ELF-1 (cell line): ENCODE measurements around the gene EIF2B5.

Experiments
- DNase-seq: peaks from one replicate; pipeline ENCODE4 v3.0.0-alpha.2; 2016; ENCODE audit warnings: low read depth, low spot score

EIF2B5 gene

DNA sequence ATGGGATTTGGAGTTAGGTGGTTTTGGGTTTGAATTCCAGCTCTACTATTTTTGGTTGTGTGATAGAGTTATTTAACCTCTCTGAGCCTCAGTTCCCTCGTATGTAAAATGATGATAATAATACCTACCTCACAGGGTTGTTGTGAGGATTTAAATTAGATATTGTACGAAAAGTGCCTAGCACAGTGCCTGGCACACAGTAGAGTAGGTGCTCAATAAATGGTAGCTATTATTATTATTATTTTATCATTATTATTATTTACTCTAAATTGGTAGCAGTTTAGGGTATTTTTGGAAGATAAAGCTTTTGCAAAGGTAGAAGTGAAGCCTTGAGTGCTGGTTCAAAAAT is 38.2 kb downstream of the EIF2B5 start:
- no peak for DNase-seq

DNA sequence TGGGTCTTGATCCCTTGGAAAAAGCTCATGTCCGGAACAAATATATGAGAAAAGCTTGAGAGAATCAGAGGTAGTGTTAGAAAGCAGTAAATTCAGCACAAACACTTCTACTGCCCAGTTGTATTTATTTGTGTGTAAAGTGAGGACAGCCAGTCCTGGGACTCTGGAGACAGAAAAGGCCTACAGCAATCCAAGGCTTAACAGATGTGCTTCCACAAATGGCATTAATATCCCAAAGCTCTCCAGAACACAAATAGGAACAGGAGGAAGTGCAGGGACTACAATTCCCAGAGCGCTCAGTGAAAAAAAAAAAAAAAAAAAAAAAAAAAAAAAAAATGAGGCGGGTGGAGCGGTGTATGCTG is 39.1 kb downstream of the EIF2B5 start:
- DNase-seq = no peak

DNA sequence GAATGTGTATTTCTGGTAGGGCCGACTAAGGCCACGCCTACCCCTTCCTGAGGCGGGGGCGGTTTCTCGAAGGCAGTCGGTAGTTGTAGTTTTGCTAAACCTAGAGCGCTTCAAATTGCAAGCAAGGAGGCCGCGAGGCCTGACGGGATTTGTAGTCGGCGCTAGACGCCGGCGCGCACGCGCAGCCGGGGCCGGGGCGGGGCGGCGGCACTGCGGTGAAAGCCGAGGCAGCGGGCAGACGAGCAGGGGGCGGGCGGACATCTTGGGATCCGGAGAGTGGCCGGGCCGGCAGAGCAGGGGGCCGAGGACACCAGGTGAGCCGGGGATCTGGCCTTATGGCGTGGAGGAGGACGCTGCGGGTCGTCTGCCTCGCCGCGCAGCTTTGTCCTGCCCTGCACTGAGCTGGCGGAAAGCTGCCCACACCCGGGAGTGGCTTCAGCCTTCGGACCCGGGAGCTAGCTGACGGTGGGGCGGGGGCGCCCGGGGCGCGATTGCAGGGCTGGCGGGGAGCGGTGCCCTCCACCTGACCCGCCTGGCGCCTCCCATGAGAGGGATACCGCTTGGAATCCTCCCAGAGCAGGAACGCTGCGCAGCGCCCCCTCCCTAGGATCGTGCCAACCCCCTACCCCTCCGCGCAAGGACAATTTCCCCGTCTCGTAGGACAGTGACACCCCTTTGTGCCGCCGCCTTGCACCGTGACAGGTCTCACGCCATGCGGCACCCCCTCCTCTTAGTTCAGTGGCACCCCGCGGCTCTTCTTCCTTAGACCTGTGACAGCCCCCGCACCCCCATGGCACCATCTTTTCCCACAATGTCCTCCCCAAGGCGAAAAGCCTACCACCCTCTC is 39.7 kb downstream of the EIF2B5 start, which contains the start of gene AP2M1:
Gene AP2M1, plus strand, starts transcription at position 210 of the 847 bp plus-strand sequence. CDS start 2,139 bp downstream, outside the sequence.
- peak; percentile 100 for DNase-seq

DNA sequence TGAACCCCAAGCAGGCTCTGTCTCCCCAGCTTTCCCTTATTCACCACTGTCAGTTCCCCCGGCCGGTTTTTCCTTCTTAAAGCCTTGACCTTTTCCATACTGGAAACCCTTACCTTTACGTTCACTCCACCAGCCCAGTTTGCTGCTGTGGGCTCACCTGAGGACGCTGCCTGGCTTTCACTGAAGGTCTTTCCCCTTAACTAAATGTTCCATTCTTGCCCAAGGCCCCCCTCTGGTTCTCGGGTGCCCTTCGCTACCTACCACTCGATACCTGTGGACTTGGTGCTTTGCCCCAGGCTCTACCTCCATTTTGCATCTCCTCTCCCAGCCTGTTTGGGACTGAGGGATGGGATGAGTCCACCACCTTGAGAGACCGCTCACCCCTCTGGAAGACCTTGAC is 40.3 kb downstream of the EIF2B5 start:
- peak; percentile 38 for DNase-seq

DNA sequence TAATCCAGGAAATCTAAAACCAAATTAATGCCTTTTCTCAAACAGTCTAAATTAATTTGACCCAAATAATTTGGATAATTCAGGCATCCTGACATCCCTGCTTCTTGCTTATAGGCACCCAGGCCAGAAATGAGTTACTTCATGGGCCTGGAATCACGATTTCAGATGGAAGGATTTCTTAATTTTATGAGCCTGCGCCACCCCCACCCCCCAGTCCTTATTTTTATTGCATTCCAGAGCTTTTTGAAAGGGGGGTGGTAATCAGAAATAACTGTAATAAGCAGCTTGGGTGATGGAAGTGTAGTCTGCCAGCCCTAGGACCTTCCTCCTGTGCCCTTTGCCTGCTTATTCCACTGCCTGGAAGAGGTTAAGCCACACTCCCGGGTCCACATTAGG is 40.8 kb downstream of the EIF2B5 start:
- no peak for DNase-seq

DNA sequence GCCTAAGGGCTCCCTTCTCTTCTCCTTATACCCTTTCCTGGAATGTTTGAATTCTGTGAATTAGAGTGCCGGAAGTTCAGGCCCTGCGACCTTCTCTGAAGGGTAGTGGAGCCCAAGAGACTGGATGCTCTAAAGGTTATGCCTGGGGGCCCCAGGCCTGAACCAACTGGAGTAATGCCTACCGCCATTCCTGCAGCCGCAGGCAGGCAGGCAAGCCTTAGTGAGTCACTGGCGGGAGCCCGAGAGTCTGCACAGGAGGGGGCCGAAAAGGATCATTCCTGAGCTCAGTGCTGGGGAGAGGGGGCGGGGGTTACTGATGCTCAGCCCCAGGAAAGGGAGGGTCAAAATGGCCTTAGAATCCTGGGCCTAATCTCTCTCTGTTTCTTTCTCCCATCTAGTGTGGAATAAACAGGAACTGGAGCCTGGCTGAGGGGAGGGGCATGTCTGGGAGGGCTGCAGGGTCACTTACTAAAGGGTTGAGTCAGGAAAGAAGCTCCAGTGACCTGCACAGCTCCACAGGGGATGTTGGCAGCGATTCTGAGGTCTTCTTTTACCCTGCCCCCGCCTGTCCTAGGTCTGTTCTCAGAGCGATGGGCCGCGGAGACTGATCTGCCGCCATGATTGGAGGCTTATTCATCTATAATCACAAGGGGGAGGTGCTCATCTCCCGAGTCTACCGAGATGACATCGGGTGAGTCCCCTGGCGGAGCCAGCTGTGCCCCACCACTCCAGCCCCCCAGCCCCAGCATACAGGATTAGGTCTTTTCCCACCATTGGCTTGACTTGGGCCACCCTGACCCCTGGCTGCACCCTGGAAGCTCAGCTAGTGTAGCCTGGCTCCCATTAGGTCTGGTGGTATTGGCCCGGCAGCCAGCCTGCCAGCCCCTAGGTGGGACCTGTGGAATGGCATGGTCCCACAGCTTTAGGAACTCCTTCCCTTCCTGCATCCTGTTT is 41.5 kb downstream of the EIF2B5 start:
- peak; percentile 97 for DNase-seq

DNA sequence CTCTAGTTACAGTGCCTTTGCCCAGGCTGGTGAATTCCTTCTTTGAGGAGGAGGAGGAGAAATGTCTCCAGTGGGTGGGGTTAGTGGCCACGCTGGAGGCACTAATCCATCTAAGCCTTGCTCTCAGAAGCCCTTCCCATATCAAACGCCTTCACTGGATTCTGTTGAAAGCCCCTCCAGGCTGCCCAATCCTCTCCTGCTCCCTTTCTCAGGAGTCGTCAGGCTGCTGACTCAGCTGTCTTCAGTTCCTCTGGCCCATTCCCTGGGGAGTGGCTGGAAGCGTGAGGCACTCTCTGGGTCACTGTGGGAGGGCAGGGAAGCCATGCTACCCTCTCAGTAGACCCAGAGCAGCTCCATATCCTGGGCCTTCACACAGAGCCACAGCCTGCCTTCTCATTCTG is 42.2 kb downstream of the EIF2B5 start:
- DNase-seq = peak; percentile 90

DNA sequence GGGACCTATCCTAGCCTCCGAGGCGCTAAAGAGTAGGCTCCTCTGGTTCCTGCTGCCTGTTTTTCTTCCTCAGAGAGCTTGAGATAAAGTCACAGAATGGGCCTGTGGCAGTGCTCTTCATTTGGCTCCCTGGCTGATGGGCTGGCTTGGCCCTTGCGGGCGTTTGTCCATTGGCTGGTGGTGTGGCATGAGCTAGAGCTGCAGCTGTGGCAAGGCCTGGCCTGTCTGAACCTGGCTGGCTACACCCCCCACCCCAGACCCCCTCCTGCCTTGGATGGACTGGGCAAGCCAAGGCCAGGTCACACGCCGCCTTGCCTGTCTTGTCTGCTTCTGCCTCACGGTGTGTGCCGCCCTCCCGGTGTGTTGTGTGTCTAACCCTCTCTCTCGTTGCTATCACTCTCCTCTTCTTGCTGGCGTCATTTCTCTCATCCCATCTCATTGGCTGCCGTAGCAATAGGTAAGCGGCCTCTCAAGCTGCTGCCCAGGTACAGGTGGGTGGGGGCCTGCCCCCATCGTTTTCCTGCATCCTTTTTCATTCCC is 42.7 kb downstream of the EIF2B5 start:
- DNase-seq = no peak

DNA sequence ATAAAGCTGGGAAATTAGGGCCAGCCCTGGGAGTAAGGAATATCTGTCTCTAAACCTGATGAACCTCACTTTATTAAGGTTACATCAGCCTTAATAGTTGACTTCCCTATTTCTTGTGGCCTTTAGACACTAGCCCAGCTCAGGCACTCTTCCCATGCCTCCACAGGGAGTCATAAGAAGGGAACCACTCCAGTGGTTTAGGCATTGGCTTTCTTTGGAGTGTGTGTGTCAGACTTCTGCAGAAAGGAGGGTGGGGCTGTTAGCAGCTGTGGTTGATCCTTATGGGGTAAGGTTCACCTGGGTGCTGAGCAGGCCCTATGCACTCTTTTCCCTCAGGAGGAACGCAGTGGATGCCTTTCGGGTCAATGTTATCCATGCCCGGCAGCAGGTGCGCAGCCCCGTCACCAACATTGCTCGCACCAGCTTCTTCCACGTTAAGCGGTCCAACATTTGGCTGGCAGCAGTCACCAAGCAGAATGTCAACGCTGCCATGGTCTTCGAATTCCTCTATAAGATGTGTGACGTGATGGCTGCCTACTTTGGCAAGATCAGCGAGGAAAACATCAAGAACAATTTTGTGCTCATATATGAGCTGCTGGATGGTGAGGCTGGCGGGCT is 43.5 kb downstream of the EIF2B5 start:
- DNase-seq = no peak

DNA sequence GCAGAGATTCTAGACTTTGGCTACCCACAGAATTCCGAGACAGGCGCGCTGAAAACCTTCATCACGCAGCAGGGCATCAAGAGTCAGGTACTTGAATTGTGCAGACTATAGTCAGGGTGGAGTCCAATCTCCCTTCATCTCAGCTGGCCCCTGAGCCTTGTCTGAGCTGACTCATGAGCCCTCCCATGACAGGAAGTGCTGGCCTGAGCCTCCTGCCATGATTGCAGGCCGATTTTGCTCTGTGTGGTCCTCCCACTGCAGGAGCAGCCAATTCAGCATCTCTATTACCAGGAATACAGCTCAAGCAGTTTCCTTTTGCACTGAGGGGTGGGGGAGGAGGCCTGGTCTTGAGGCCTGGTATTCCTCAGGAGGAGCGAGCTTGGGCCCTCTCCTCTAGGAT is 45.0 kb downstream of the EIF2B5 start:
- no peak for DNase-seq

DNA sequence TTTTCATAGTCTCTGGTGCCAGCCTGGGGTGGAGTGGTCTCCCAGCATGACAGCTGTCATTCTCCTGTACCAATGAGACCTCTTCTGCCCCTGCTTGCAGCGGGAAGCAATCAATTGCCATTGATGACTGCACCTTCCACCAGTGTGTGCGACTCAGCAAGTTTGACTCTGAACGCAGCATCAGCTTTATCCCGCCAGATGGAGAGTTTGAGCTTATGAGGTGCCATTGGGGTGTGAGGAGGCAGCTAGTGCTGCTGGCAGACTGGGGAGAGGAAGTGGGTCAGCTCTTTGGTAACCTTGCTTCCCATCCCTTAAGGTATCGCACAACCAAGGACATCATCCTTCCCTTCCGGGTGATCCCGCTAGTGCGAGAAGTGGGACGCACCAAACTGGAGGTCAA is 46.4 kb downstream of the EIF2B5 start:
- no peak for DNase-seq

DNA sequence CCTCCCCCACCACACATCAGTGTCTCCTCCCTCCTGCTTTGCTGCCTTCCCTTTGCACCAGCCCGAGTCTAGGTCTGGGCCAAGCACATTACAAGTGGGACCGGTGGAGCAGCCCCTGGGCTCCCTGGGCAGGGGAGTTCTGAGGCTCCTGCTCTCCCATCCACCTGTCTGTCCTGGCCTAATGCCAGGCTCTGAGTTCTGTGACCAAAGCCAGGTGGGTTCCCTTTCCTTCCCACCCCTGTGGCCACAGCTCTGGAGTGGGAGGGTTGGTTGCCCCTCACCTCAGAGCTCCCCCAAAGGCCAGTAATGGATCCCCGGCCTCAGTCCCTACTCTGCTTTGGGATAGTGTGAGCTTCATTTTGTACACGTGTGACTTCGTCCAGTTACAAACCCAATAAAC is 48.5 kb downstream of the EIF2B5 start:
- DNase-seq = peak; percentile 8

DNA sequence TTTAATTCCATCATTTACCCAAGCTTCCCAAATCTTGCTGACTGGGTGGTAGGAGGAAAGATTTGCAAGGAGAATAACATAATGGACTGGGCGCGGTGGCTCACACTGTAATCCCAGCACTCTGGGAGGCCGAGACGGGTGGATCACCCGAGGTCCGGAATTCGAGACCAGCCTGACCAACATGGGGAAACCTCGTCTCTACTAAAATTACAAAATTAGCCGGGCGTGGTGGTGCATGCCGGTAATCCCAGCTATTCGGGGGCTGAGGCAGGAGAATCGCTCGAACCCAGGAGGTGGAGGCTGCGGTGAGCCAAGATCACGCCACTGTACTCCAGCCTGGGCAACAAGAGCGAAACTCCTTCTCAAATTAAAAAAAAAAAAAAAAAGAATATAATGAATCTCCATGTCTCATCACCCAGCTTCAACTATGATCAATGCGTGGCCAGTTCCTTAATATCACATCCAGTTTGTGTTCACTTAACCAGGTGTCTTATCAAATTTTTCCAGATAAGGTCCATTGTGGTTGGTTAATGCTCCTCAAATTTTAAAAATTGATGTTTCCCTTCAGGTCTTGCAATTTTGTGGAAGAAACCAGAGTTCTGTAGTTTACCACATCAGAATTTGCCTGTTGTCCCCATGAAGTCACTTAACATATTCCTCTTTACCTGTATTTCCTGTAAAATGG is 49.5 kb downstream of the EIF2B5 start:
- no peak for DNase-seq

DNA sequence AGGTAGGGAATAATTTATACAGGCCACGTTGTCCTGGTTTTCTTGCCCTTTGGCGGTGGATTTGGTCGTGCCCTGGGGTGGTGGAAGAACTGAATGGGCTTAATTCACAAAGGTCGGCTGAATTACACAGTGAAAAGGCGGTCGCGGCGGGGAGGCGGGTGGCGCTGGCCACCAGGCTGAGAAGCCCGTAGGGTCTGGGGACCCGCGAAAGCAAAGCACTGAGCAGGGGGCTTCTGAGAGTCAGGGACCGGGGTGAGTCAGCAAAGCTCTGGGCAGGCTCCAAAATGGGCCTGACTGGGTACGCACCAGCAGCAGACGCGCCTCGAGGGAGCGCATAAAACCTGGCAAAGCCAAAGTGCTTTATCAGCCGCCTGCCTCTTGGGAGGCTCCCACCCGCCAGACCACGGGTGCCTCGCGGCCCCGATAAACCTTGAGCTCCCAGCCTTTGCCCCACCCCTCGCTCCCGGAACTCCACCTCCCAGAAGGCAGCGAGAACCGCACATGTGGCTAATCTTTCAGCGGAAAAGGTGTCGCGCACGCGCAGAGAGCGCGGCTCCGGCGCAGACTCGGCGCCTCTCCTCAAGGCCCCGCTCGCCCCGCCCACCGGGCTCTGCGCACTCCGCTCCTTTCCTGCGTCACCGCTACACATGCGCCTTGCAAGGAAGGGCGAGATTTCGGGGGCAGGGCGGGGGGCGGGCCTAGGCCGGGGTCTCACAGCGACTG is 50.5 kb downstream of the EIF2B5 start:
- peak; percentile 99 for DNase-seq

DNA sequence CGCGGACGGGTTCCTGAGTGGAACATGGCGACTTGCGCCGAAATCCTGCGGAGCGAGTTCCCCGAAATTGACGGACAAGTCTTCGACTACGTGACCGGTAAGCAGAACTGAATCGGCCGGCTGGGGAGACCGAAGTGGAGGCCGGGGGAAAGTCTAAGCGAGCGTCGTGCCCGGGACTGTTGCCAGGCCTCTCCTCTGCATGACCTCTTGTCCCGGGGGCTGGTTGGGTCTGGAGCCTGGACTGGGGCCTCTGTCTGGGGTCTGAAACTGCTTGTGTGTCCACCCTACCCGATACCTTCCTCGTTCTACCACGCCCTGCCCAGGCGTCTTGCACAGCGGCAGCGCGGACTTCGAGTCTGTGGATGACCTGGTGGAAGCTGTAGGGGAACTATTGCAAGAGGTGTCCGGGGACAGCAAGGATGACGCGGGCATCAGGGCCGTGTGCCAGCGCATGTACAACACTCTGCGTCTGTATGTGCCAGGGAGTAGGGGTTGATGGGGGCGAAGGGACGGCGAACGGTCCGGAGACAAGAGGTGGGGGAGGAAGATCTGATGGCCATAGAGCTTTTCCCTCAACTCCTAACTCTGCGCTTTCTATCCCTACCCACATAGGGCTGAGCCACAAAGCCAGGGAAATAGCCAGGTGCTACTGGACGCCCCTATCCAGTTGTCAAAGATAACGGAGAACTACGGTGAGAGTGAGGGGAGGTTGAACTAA is 51.2 kb downstream of the EIF2B5 start, which contains the start of gene ABCF3:
Gene ABCF3, plus strand, starts transcription at position 16 of the 718 bp plus-strand sequence. Its CDS starts 9 bp downstream, at position 25.
- no peak for DNase-seq

DNA sequence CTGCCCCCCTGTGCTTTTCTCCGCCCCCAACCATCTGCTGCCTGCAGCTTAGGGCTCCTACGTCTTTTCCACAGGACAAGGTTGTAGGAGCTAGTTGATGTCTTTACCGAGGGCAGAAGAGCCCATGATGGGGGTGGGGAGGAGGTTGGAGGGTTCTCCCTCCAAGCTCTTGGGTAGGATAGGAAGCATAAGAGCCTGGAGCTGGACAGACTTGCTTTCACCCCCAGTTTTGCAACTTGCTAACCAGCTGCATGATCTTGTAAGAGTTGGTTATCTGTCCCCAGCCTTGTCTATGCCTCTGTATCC is 51.7 kb downstream of the EIF2B5 start:
- peak; percentile 9 for DNase-seq

DNA sequence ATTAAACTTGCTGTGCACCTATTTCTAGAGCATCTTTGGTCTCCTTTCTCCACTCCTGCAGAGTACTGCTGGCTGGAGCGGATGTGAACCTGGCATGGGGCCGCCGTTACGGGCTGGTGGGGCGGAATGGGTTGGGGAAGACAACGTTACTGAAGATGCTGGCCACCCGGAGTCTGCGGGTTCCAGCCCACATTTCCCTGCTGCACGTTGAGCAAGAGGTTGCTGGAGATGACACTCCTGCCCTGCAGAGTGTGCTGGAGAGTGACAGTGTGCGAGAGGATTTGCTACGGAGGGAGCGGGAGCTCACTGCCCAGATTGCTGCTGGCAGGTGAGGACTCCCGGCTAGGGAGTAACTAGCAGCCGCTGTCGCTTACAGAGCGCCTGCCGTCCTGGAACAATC is 52.9 kb downstream of the EIF2B5 start:
- DNase-seq = no peak

DNA sequence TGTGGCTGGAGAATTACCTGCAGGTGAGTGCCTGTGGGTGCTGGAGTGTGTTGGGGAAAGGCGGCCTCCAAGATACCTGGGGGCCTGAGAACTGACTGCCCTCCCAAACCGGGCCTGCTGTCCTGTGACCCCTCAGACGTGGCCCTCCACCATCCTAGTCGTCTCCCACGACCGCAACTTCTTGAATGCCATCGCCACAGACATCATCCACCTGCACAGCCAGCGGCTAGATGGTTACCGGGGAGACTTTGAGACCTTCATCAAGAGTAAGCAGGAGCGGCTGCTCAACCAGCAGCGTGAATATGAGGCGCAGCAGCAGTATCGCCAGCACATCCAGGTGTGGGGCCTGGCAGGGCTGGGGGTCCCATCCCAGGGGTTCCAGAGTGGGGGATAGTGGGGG is 54.3 kb downstream of the EIF2B5 start:
- no peak for DNase-seq

DNA sequence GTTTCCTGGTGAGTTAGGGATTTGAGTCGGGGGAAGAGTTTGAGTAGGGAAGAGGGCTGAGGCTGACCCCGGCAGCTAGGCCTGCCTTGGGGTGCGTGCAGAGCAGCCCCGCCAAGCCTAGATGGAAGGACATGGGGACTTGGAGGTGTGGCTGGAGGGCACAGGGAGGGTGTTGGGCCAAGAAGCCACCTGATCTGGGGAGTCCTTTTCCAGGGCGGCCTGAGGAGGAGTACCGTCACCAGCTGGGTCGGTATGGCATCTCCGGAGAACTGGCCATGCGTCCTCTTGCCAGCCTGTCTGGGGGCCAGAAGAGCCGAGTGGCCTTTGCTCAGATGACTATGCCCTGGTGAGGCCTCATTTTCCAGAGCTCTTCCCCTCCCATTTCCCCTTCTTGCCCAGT is 57.7 kb downstream of the EIF2B5 start:
- no peak for DNase-seq

DNA sequence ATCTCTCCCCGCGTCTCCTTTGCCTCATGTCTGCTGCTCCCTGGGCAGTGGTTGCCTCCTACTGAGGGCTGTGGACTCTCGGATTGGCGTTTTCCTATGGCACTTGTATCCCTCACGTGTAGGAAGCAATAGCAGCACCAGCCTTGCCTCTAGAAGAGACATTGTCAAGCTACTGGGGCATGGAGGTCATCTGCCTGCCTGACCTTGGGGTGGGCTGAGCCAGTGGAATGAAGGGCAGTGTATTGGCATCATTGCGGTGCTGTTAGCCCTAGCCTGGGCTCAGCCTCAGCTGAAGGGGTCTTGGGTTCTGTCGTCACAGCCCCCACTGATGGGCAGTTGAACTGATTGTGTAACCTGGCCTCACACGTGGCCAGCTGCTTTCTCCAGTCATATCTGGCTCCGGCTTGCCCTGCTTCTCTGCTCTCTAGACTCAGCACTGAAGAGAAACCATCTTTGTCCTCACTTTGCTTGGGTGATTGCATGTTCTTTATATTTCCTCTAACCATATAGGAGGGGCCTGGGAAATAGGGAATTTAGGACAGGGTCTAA is 58.9 kb downstream of the EIF2B5 start:
- no peak for DNase-seq
